OCI-LY3 (cell line): ENCODE data around the gene SLC6A13.

Source experiments
- H2AFZ ChIP-seq: fragments of 200-600, 300-600 bp; shearing (Covaris generic); 2 replicates; pipeline ENCODE4 v1.6.0; 2014; ENCODE audit warnings: antibody characterized with exemption, low read depth, low read length
- H3K27ac ChIP-seq: fragments of 200-600, 300-600 bp; sonication (generic); 2 replicates; pipeline ENCODE4 v1.5.1; 2014; ENCODE audit warnings: mild to moderate bottlenecking, low read length, moderate library complexity, mixed read lengths
- H3K27me3 ChIP-seq: fragments of 200-600, 300-600 bp; sonication (generic); 2 replicates; pipeline ENCODE4 v1.6.1; 2014; ENCODE audit warnings: low read depth, low read length, mixed read lengths
- H3K36me3 ChIP-seq: fragments of 200-600, 300-600 bp; sonication (generic); replicated peaks from 2 replicates; pipeline ENCODE3; 2014; ENCODE audit warnings: low read depth, low read length, mixed read lengths
- H3K4me1 ChIP-seq: fragments of 300-600, 200-600 bp; sonication (generic); 2 replicates; pipeline ENCODE4 v1.6.1; 2014; ENCODE audit warnings: low read length, mixed read lengths
- H3K4me2 ChIP-seq: fragments of 200-600, 300-600 bp; sonication (generic); 2 replicates; pipeline ENCODE4 v1.6.1; 2014; ENCODE audit warnings: low read length, mixed read lengths
- H3K4me3 ChIP-seq: fragments of 300-600, 200-600 bp; sonication (generic); 2 replicates; pipeline ENCODE4 v1.5.1; 2014; ENCODE audit warnings: antibody characterized with exemption, mild to moderate bottlenecking, low read length, moderate library complexity
- H3K79me2 ChIP-seq: fragments of 300-600, 200-600 bp; shearing (Covaris generic); 2 replicates; pipeline ENCODE4 v1.6.1; 2014; ENCODE audit warnings: mild to moderate bottlenecking, low read length, mixed read lengths
- H3K9ac ChIP-seq: fragments of 300-600, 200-600 bp; shearing (Covaris generic); 2 replicates; pipeline ENCODE4 v1.6.0; 2014; ENCODE audit warnings: mild to moderate bottlenecking, low read length, moderate library complexity
- H3K9me3 ChIP-seq: fragments of 200-600, 300-600 bp; shearing (Covaris generic); 2 replicates; pipeline ENCODE4 v1.6.1; 2014; ENCODE audit warnings: low read length, mixed read lengths; ENCODE audit not compliant: insufficient read depth
- H4K20me1 ChIP-seq: fragments of 200-600, 300-600 bp; sonication (generic); 2 replicates; pipeline ENCODE4 v1.6.1; 2016; ENCODE audit warnings: low read length, mixed read lengths; ENCODE audit not compliant: insufficient read depth
- EZH2phosphoT487 ChIP-seq: fragments of 200-600 bp; shearing (Covaris generic); IDR thresholded peaks from 2 replicates; pipeline ENCODE4 v1.6.1; 2018; ENCODE audit warnings: antibody characterized with exemption, mixed run types, low read depth
- TF ChIP-seq, protein P1 (sequence below): fragments of 200-600, 300-600 bp; sonication (generic); IDR thresholded peaks from 2 replicates; pipeline ENCODE4 v1.5.1; 2014; ENCODE audit warnings: antibody characterized with exemption, low read length, low read depth

The SLC6A13 gene

DNA sequence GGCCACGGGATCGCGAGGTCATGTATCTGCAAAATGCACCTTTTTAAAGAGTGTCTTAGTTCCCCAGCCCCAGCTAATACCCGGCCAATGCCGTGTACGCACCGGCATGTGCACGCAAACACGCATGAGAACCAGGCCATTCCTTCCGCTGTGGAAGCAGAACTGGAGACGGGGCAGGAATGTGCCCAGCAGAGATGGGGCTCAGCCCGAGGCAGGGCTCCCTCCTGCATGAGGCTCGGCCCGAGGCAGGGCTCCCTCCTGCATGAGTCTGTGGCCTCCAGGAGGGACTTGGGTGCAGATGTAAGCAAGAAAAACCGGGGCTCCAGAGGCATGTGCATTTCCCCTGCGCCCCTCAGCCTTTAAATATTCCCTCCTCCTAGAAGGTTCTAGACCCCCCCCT, 86.9 kb downstream of the SLC6A13 start:
- Histone ChIP-seq H3K9me3 (no peaks in the 10 kb centered on the region), H3K4me1 (no peaks in the 10 kb centered on the region), H3K79me2 (no peaks in the 10 kb centered on the region), H3K36me3 (no peaks in the 10 kb centered on the region), H3K4me3 (no peak overlapping the region), H3K9ac (no peak overlapping the region), H2AFZ (no peak overlapping the region), H4K20me1 (no peaks in the 10 kb centered on the region), H3K27me3 (no peaks in the 10 kb centered on the region), H3K27ac (no peak overlapping the region), H3K4me2 (no peak overlapping the region)
- TF ChIP-seq, protein P1, sequence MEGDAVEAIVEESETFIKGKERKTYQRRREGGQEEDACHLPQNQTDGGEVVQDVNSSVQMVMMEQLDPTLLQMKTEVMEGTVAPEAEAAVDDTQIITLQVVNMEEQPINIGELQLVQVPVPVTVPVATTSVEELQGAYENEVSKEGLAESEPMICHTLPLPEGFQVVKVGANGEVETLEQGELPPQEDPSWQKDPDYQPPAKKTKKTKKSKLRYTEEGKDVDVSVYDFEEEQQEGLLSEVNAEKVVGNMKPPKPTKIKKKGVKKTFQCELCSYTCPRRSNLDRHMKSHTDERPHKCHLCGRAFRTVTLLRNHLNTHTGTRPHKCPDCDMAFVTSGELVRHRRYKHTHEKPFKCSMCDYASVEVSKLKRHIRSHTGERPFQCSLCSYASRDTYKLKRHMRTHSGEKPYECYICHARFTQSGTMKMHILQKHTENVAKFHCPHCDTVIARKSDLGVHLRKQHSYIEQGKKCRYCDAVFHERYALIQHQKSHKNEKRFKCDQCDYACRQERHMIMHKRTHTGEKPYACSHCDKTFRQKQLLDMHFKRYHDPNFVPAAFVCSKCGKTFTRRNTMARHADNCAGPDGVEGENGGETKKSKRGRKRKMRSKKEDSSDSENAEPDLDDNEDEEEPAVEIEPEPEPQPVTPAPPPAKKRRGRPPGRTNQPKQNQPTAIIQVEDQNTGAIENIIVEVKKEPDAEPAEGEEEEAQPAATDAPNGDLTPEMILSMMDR: no peak
- TF ChIP-seq EZH2phosphoT487: no peak

DNA sequence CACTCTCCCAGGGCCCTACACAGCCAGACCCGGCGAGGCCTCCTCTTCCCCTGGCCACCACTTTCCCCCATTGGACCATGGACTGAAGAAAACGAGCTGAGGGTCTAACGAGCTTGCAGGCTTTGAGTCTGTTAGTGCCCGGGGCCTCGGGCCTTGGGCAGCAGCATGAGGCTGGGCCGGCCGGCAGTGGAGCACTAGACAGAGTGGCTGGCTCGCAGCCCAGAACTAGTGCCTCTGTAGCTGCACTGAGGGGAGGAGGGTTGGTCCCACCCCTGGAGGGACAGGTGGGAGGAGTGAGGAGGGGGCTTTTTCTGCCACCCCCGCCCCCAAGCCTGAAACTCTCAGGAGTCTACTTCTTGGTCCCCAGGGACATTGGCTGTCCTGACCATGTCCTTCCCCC, 87.4 kb downstream of the SLC6A13 start:
- Histone ChIP-seq H4K20me1 (no peaks in the 10 kb centered on the region), H3K4me3 (no peak overlapping the region), H3K4me2 (no peak overlapping the region), H2AFZ (no peak overlapping the region), H3K79me2 (no peaks in the 10 kb centered on the region), H3K9ac (no peak overlapping the region), H3K36me3 (no peaks in the 10 kb centered on the region), H3K27ac (no peak overlapping the region), H3K9me3 (no peaks in the 10 kb centered on the region), H3K4me1 (no peaks in the 10 kb centered on the region), H3K27me3 (no peaks in the 10 kb centered on the region)
- no peak for TF ChIP-seq EZH2phosphoT487
- TF ChIP-seq, protein P1: no peak

DNA sequence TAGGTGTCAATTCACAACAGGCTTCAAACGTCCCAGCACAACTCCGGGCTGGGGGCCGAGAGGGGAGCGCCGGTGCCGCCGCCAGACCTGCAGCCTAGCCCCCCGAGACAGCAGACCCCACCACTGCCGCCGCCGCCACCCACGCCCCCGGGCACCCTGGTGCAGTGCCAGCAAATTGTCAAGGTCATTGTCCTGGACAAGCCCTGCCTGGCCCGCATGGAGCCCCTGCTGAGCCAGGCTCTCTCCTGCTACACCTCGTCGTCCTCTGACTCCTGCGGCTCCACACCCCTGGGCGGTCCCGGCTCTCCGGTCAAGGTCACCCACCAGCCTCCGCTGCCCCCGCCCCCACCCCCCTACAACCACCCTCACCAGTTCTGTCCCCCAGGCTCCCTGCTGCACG, 88.0 kb downstream of the SLC6A13 start:
- TF ChIP-seq EZH2phosphoT487: no peak
- TF ChIP-seq, protein P1: no peak
- Histone ChIP-seq H3K36me3 (no peaks in the 10 kb centered on the region), H3K27ac (no peak overlapping the region), H2AFZ (no peak overlapping the region), H3K4me1 (no peaks in the 10 kb centered on the region), H3K4me3 (no peak overlapping the region), H3K79me2 (no peaks in the 10 kb centered on the region), H3K27me3 (no peaks in the 10 kb centered on the region), H3K4me2 (no peak overlapping the region), H4K20me1 (no peaks in the 10 kb centered on the region), H3K9me3 (no peaks in the 10 kb centered on the region), H3K9ac (no peak overlapping the region)

DNA sequence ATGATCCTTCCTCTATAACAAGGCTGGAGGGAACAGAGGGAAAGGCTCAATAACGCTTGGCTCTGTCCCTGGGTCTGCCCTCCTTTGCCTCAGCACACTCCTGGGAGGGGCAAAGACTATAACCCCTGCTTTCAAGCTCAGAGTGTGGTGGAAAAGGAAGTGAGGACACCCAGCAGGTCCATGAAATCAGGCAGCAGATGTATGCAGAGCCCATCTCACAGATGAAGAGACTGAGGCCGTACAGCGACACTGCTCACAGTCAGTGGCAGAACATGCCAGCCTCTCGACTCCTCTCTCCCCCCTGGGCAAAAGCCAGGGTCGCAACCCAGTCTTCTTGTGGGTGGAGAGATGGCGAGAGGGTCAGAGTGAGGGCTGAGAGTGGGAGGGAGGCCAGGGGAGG, 88.5 kb downstream of the SLC6A13 start:
- H3K4me3 ChIP-seq: no peak overlapping the region
- no peaks in the 10 kb centered on the region for H3K9me3 ChIP-seq
- TF ChIP-seq EZH2phosphoT487: no peak
- TF ChIP-seq, protein P1: no peak
- no peaks in the 10 kb centered on the region for H4K20me1 ChIP-seq
- H3K36me3 ChIP-seq: no peaks in the 10 kb centered on the region
- no peak overlapping the region for H3K27ac ChIP-seq
- H3K27me3 ChIP-seq: no peaks in the 10 kb centered on the region
- no peaks in the 10 kb centered on the region for H3K79me2 ChIP-seq
- no peak overlapping the region for H3K4me2 ChIP-seq
- no peak overlapping the region for H3K9ac ChIP-seq
- H2AFZ ChIP-seq: no peak overlapping the region
- H3K4me1 ChIP-seq: no peaks in the 10 kb centered on the region
